Pancreas (tissue), 10 donors: Measurements from ENCODE around the gene MCTP1. TPM values are rescaled to one million over a fixed set of nuclear protein-coding genes. Genes with fewer than 3 reads are reported as not detected.

Source experiments
- ATAC-seq, 4 donors: fragments of 200-7000 bp; cut with Tn5 transposase; one replicate each; pipeline versions ENCODE4 v1.8.0 to v1.9.1; 2020; ENCODE audit warnings: mild to moderate bottlenecking in 4 of 4, moderate library complexity in 4 of 4
- DNase-seq, 6 donors: peaks; one replicate each; pipeline ENCODE4 v3.0.0-alpha.2; 2020
- FAIRE-seq: peaks from 2 replicates; lab custom pipeline; 2012; peaks lifted over from hg19 to GRCh38; lab: Jason Lieb, UNC
- H3K27ac ChIP-seq, 4 donors: fragments of 200-600 bp; sonication (generic); 1 replicate in 3 of 4; 2 replicates in 1 of 4; pipeline versions ENCODE4 v1.5.0 to v1.8.0; 2020
- H3K27me3 ChIP-seq, 4 donors: fragments of 200-600 bp; one replicate each; pipeline ENCODE4 v1.8.0; 2021
- H3K36me3 ChIP-seq, 3 donors: fragments of 200-600 bp; sonication (generic) in 1 of 3; one replicate each; pipeline versions ENCODE4 v1.5.0 to v1.8.0; 2020 to 2021
- H3K4me1 ChIP-seq, 3 donors: fragments of 200-600 bp; one replicate each; pipeline ENCODE4 v1.8.0; 2021
- H3K4me3 ChIP-seq, 4 donors: fragments of 200-600 bp; sonication (generic) in 2 of 4; one replicate each; pipeline versions ENCODE4 v1.5.0 to v1.8.0; 2020 to 2021
- H3K9me3 ChIP-seq, 4 donors: fragments of 200-600 bp; one replicate each; pipeline ENCODE4 v1.8.0; 2021
- WGBS, 2 donors: extraction: QIAGEN DNeasy Blood & Tissue Kit; methylation state at CpG; one replicate each; pipeline ENCODE4 v1.1.7; 2013; 5-methylcytosine and 5-hydroxymethylcytosine counted together
- intact Hi-C, 3 donors: fragments of 100-400 bp; cut with DNase I; formaldehyde crosslinking; loops; one replicate each; pipeline versions ENCODE4 v1.11.1 to v1.14.2; 2022
- polyA plus RNA-seq, 2 donors: library from polyadenylated mRNA; stranded (reverse); fragments of 200-250 nt; gene quantifications; one replicate each; pipeline ENCODE4 v1.2.3, GENCODE V29; 2013
- total RNA-seq, 6 donors: library from RNA; stranded (reverse); fragmentation: NEBNext Ultra II Directional in 4 of 6; extraction: Animal tissue kit (Norgen Biotek cat#: 25700) in 4 of 6; gene quantifications; one replicate each; pipeline versions ENCODE4 v1.2.1 to v1.2.4, GENCODE V29; 2021 to 2023
- TF ChIP-seq, protein P1 (sequence below), 4 donors: fragments of 200-600 bp; sonication (generic) in 3 of 4; IDR thresholded peaks; one replicate each; pipeline versions ENCODE4 v1.5.0 to v1.8.0; 2021; ENCODE audit warnings: antibody characterized with exemption in 4 of 4
- donor health status: healthy with polysubstance abuse.
- donor health status: DM: no; HTN: no; CAD: no; lungs with moderate emphysema.
- donor health status: DM: no; HTN: no; CAD: no.
- donor health status: control.
- donor health status: control.
- donor health status: Bipolar disorder and iron deficiency.
- donor health status: DM: yes; HTN: yes; CAD: no.
- donor health status: DM: no; HTN: no; CAD: no.
- donor health status: DM: no; HTN: no; CAD: no.
- donor health status: DM: yes; HTN: yes; CAD: no.

Gene MCTP1
- total and polyA plus RNA-seq, 8 donors = 0.80 to 8.1 (median 2.2) TPM

DNA sequence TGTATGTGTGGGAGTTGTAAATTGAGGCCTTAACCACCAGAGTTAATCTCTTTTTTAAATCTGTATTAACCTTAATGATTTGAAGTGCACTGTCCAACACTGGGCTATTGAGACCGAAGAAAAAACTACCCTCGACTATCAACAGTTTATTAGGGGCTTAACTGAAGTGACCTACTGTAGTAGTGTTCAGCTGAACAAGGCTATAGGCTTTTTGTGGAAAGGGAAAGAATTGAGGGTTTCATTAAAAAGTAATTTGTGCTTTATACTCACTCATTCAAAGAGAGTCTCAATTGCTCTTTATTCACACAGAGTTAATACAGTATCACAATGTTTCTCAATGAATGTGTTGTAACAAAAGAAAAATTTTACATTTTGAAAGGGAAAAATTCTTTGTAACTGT is 399.0 kb downstream of the MCTP1 start:
- Histone ChIP-seq H3K4me1 (no peaks in the 10 kb centered on the region), H3K36me3 (no peaks in the 10 kb centered on the region), H3K27me3 (no peaks in the 10 kb centered on the region), H3K4me3 (no peak overlapping the region), H3K9me3 (no peaks in the 10 kb centered on the region), H3K27ac (no peak overlapping the region)
- intact Hi-C loops = no loop called here
- WGBS, 2 donors = 67 to 79% methylated on average over 2 of the region's 2 CpGs
- ATAC-seq = no peak
- no peak for DNase-seq
- no peak for FAIRE-seq
- TF ChIP-seq, protein P1, sequence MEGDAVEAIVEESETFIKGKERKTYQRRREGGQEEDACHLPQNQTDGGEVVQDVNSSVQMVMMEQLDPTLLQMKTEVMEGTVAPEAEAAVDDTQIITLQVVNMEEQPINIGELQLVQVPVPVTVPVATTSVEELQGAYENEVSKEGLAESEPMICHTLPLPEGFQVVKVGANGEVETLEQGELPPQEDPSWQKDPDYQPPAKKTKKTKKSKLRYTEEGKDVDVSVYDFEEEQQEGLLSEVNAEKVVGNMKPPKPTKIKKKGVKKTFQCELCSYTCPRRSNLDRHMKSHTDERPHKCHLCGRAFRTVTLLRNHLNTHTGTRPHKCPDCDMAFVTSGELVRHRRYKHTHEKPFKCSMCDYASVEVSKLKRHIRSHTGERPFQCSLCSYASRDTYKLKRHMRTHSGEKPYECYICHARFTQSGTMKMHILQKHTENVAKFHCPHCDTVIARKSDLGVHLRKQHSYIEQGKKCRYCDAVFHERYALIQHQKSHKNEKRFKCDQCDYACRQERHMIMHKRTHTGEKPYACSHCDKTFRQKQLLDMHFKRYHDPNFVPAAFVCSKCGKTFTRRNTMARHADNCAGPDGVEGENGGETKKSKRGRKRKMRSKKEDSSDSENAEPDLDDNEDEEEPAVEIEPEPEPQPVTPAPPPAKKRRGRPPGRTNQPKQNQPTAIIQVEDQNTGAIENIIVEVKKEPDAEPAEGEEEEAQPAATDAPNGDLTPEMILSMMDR (IDR thresholded peaks at IDR 0.05) = no peak

DNA sequence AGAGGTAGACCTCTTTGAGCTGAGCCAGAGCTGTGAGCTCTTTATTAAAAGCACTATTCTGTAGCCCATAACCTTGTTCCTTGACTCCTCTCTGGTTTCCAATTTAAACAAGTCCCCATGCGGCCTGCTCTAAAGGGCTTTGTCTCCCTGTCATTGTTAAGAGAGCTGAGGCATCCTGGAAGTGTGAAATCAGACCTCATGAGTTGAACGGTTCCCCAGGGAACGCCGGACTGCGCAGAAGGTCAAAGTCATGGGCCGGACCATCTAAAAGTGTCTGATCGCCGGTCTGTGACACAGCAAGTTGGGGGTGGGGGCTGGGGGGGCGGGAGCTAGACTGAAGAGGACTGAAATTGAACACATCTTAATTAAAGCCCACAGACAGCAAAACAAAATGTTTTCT is 400.6 kb downstream of the MCTP1 start:
- Histone ChIP-seq H3K27me3 (no peaks in the 10 kb centered on the region), H3K9me3 (no peaks in the 10 kb centered on the region), H3K4me1 (no peaks in the 10 kb centered on the region), H3K36me3 (no peaks in the 10 kb centered on the region), H3K4me3 (no peak overlapping the region), H3K27ac (no peak overlapping the region)
- ATAC-seq = no peak
- DNase-seq = no peak
- intact Hi-C loops = no loop called here
- FAIRE-seq = no peak
- TF ChIP-seq, protein P1 (IDR thresholded peaks at IDR 0.05) = no peak
- 48 to 53% methylated on average over 9 of the region's 9 CpGs for WGBS, 2 donors

DNA sequence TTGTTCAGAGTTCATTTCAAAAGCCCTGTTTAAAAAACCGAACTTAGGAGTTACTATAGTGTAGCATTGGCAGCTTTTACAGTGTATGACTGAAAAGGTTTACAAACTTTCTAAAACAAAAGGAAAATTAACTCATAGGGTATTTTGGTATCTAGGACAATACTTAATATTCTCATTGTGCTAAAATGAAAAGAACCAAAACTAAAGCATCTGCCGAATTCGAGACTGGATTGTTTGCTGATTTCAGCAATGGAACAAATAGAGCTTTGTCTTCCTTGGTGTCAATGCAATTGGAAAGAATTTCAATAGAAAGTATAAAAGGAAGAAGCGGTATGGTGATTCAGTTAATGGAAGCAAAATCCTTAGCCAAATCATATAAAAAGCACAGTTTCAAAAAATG is 412.4 kb downstream of the MCTP1 start:
- intact Hi-C loops = no loop called here
- no peaks in the 10 kb centered on the region for H3K36me3 ChIP-seq
- H3K27me3 ChIP-seq = no peaks in the 10 kb centered on the region
- ATAC-seq = no peak
- no peaks in the 10 kb centered on the region for H3K4me1 ChIP-seq
- TF ChIP-seq, protein P1 (IDR thresholded peaks at IDR 0.05) = no peak
- no peak for DNase-seq
- no peak overlapping the region for H3K4me3 ChIP-seq
- no peak for FAIRE-seq
- H3K9me3 ChIP-seq = no peaks in the 10 kb centered on the region
- 63 to 75% methylated on average over 4 of the region's 4 CpGs for WGBS, 2 donors
- no peak overlapping the region for H3K27ac ChIP-seq

DNA sequence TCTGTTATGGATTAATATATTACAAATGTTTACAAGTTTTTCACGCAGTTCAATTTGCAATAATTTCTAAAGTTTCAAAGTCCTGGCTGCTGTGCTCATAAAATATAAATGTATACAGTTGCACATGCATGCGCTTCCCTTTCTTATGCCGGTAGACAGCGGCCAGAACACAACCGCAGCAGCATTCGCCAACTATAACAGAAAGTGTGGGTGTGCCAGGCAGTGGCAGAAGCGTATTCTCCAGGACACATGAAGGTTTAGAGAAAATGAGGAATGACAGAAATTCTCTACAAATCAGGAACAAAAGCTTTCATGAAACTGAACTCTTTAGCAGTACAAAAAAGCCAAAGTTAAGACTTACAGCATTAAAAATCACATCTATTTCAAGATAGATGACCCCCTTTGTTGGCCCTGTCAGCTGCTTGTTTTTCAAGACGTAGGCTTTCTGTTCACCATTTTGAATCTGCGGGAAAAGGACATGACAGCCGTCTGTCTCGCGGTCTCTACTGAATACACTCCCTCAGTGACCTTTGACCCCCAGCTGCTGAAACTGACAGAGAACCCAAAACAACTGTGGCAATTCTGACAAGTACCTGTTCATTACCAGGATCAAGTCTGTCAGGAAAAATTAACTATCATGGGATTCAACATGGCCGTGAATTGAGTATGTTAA is 414.2 kb downstream of the MCTP1 start:
- 74 to 75% methylated on average over 13 of the region's 13 CpGs for whole genome bisulfite sequencing, 2 donors
- no peaks in the 10 kb centered on the region for H3K36me3 ChIP-seq
- H3K9me3 ChIP-seq = no peaks in the 10 kb centered on the region
- TF ChIP-seq, protein P1 (IDR thresholded peaks at IDR 0.05) = no peak
- ATAC-seq (no peak), DNase-seq (no peak), FAIRE-seq (no peak)
- H3K4me1 ChIP-seq = no peaks in the 10 kb centered on the region
- intact Hi-C loops = no loop called here
- H3K4me3 ChIP-seq = no peak overlapping the region
- H3K27ac ChIP-seq = no peak overlapping the region
- H3K27me3 ChIP-seq = no peaks in the 10 kb centered on the region

DNA sequence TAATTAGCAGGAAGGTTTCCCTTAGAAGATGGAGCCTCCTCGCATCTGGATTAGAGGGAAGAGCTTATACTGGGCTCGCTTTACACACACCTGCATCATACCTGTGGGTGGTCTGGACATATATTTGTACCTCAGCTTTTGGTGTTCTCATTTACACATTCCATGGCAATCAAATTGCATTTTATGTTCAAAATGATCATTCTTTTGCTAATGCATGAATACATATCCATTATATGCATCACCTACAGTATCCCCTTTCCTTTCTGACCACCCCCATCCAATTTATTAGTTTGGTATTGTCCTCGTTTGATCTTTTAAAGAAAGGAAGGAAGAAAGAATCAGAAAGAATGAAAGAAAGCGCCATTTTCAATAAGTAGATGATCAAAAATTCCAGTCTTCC is 415.0 kb downstream of the MCTP1 start:
- TF ChIP-seq, protein P1 (IDR thresholded peaks at IDR 0.05) = no peak
- no peak for ATAC-seq
- H3K4me3 ChIP-seq = no peak overlapping the region
- no peaks in the 10 kb centered on the region for H3K4me1 ChIP-seq
- H3K36me3 ChIP-seq = no peaks in the 10 kb centered on the region
- DNase-seq = no peak
- H3K27me3 ChIP-seq = no peaks in the 10 kb centered on the region
- no peaks in the 10 kb centered on the region for H3K9me3 ChIP-seq
- intact Hi-C loops = no loop called here
- 67 to 80% methylated on average over 4 of the region's 4 CpGs for WGBS, 2 donors
- FAIRE-seq = no peak
- H3K27ac ChIP-seq = no peak overlapping the region
